Karpas-422 (cell line): ENCODE data around the gene SCGB1C2. TPM values are rescaled to one million over a fixed set of nuclear protein-coding genes. Genes with fewer than 3 reads are reported as not detected.

Experiments
- DNase-seq: peaks from one replicate; pipeline ENCODE4 v3.0.0-alpha.2; 2015
- H2AFZ ChIP-seq: fragments of 200-600 bp; sonication (generic); 2 replicates; pipeline ENCODE4 v1.6.1; 2014; ENCODE audit warnings: antibody characterized with exemption, low read length, mixed read lengths
- H3K27ac ChIP-seq: fragments of 200-600 bp; sonication (generic); 2 replicates; pipeline ENCODE4 v1.5.1; 2014; ENCODE audit warnings: mild to moderate bottlenecking, low read length, moderate library complexity
- H3K27me3 ChIP-seq: fragments of 200-600 bp; sonication (generic); 2 replicates; pipeline ENCODE4 v1.6.1; 2014; ENCODE audit warnings: low read length, mixed read lengths
- H3K36me3 ChIP-seq: fragments of 200-600 bp; sonication (generic); 2 replicates; pipeline ENCODE4 v1.6.1; 2014; ENCODE audit warnings: low read length, mixed read lengths; ENCODE audit not compliant: insufficient read depth
- H3K4me1 ChIP-seq: fragments of 200-600 bp; sonication (generic); 2 replicates; pipeline ENCODE4 v1.6.1; 2014; ENCODE audit warnings: mild to moderate bottlenecking, low read length, mixed read lengths
- H3K4me2 ChIP-seq: fragments of 200-600 bp; sonication (generic); 2 replicates; pipeline ENCODE4 v1.6.1; 2014; ENCODE audit warnings: low read length, low read depth, mild to moderate bottlenecking; ENCODE audit not compliant: poor library complexity, severe bottlenecking
- H3K4me3 ChIP-seq: fragments of 200-600 bp; sonication (generic); 2 replicates; pipeline ENCODE4 v1.5.1; 2014; ENCODE audit warnings: mild to moderate bottlenecking, antibody characterized with exemption, low read length, mixed read lengths
- H3K79me2 ChIP-seq: fragments of 200-600 bp; sonication (generic); 2 replicates; pipeline ENCODE4 v1.6.1; 2014; ENCODE audit warnings: mild to moderate bottlenecking, low read length, mixed read lengths
- H3K9ac ChIP-seq: fragments of 200-600 bp; sonication (generic); 2 replicates; pipeline ENCODE4 v1.6.0; 2014; ENCODE audit warnings: low read length
- H3K9me2 ChIP-seq: fragments of 200-600 bp; sonication (generic), shearing (Covaris generic); replicated peaks from 2 replicates; pipeline ENCODE4 v1.6.0; 2014; ENCODE audit warnings: mild to moderate bottlenecking, low read length, moderate library complexity; ENCODE audit not compliant: insufficient read depth
- H3K9me3 ChIP-seq: fragments of 300-700, 200-600 bp; sonication (generic); 2 replicates; pipeline ENCODE4 v1.6.1; 2014; ENCODE audit warnings: low read length, mixed read lengths
- H4K20me1 ChIP-seq: fragments of 200-600 bp; sonication (generic); 2 replicates; pipeline ENCODE4 v1.6.1; 2014; ENCODE audit warnings: mild to moderate bottlenecking, antibody characterized with exemption, low read length, low read depth; ENCODE audit not compliant: insufficient read depth
- total RNA-seq: library from RNA; depleted of rRNA; stranded (reverse); fragments of >200 nt; shearing (Covaris generic); gene quantifications from 2 replicates; pipeline ENCODE4 v1.2.3, GENCODE V29; 2014; ENCODE audit warnings: low replicate concordance

The SCGB1C2 gene
- total RNA-seq, 1 experiment from 2014 or later, result not detected

GRCh38 chr17:152860-153420 is 15.6 kb downstream of the SCGB1C2 start:
- no peak for DNase-seq
- Histone ChIP-seq H3K9me2 (no peaks in the 10 kb centered on the region), H3K79me2 (no peaks in the 10 kb centered on the region), H3K36me3 (no peaks in the 10 kb centered on the region), H3K9ac (no peak overlapping the region), H3K4me3 (no peak overlapping the region), H3K27ac (no peak overlapping the region), H3K4me1 (no peaks in the 10 kb centered on the region), H2AFZ (no peak overlapping the region), H3K27me3 (no peaks in the 10 kb centered on the region), H3K4me2 (no peak overlapping the region), H4K20me1 (no peaks in the 10 kb centered on the region), H3K9me3 (no peaks in the 10 kb centered on the region)

GRCh38 chr17:153851-154250 is 16.5 kb downstream of the SCGB1C2 start:
- H2AFZ ChIP-seq, result no peak overlapping the region
- H3K4me1 ChIP-seq, result no peaks in the 10 kb centered on the region
- H3K27me3 ChIP-seq, result no peaks in the 10 kb centered on the region
- DNase-seq, result no peak
- no peak overlapping the region for H3K27ac ChIP-seq
- no peaks in the 10 kb centered on the region for H4K20me1 ChIP-seq
- H3K36me3 ChIP-seq, result no peaks in the 10 kb centered on the region
- H3K79me2 ChIP-seq, result no peaks in the 10 kb centered on the region
- no peak overlapping the region for H3K4me3 ChIP-seq
- H3K9me3 ChIP-seq, result no peaks in the 10 kb centered on the region
- no peak overlapping the region for H3K4me2 ChIP-seq
- H3K9ac ChIP-seq, result no peak overlapping the region
- no peaks in the 10 kb centered on the region for H3K9me2 ChIP-seq

- H3K9me2 ChIP-seq, result no peaks in the 10 kb centered on the region
- H3K79me2 ChIP-seq, result no peaks in the 10 kb centered on the region
- H3K4me2 ChIP-seq, result no peak overlapping the region
- no peak overlapping the region for H3K27ac ChIP-seq
- H4K20me1 ChIP-seq, result no peaks in the 10 kb centered on the region
- H3K9me3 ChIP-seq, result no peaks in the 10 kb centered on the region
- no peak overlapping the region for H2AFZ ChIP-seq
- no peaks in the 10 kb centered on the region for H3K36me3 ChIP-seq
- H3K27me3 ChIP-seq, result no peaks in the 10 kb centered on the region
- H3K9ac ChIP-seq, result no peak overlapping the region
- H3K4me3 ChIP-seq, result no peak overlapping the region
- no peaks in the 10 kb centered on the region for H3K4me1 ChIP-seq
- DNase-seq, result no peak
Measured at GRCh38 chr17:155576-155975, 18.2 kb downstream of the SCGB1C2 start.

GRCh38 chr17:156094-156621 is 18.8 kb downstream of the SCGB1C2 start:
- no peak for DNase-seq

GRCh38 chr17:156946-157345 is 19.6 kb downstream of the SCGB1C2 start:
- Histone ChIP-seq H3K9me2 (no peaks in the 10 kb centered on the region), H4K20me1 (no peaks in the 10 kb centered on the region), H3K36me3 (no peaks in the 10 kb centered on the region), H3K27me3 (no peaks in the 10 kb centered on the region), H3K9ac (no peak overlapping the region), H3K27ac (no peak overlapping the region), H3K4me3 (no peak overlapping the region), H3K4me1 (no peaks in the 10 kb centered on the region), H2AFZ (no peak overlapping the region), H3K9me3 (no peaks in the 10 kb centered on the region), H3K4me2 (no peak overlapping the region), H3K79me2 (no peaks in the 10 kb centered on the region)
- no peak for DNase-seq

More at GRCh38 chr17:156094-156621, 18.8 kb downstream of the SCGB1C2 start:
- H3K27me3 ChIP-seq, result no peaks in the 10 kb centered on the region
- H4K20me1 ChIP-seq, result no peaks in the 10 kb centered on the region
- no peaks in the 10 kb centered on the region for H3K4me1 ChIP-seq
- H3K9me2 ChIP-seq, result no peaks in the 10 kb centered on the region
- no peaks in the 10 kb centered on the region for H3K36me3 ChIP-seq
- H3K4me2 ChIP-seq, result no peak overlapping the region
- H3K27ac ChIP-seq, result no peak overlapping the region
- no peak overlapping the region for H2AFZ ChIP-seq
- H3K4me3 ChIP-seq, result no peak overlapping the region
- H3K79me2 ChIP-seq, result no peaks in the 10 kb centered on the region
- H3K9ac ChIP-seq, result no peak overlapping the region
- no peaks in the 10 kb centered on the region for H3K9me3 ChIP-seq

- no peak for DNase-seq
- H3K4me3 ChIP-seq, result no peak overlapping the region
- no peaks in the 10 kb centered on the region for H3K9me3 ChIP-seq
- H4K20me1 ChIP-seq, result no peaks in the 10 kb centered on the region
- H3K27me3 ChIP-seq, result no peaks in the 10 kb centered on the region
- no peak overlapping the region for H2AFZ ChIP-seq
- no peak overlapping the region for H3K27ac ChIP-seq
- no peak overlapping the region for H3K4me2 ChIP-seq
- no peaks in the 10 kb centered on the region for H3K79me2 ChIP-seq
- H3K4me1 ChIP-seq, result no peaks in the 10 kb centered on the region
- H3K9ac ChIP-seq, result no peak overlapping the region
- H3K36me3 ChIP-seq, result no peaks in the 10 kb centered on the region
- no peaks in the 10 kb centered on the region for H3K9me2 ChIP-seq
Measured at GRCh38 chr17:157901-158300, 20.5 kb downstream of the SCGB1C2 start.

- Histone ChIP-seq H3K4me1 (no peaks in the 10 kb centered on the region), H3K27me3 (no peaks in the 10 kb centered on the region)
- DNase-seq, result no peak
Measured at GRCh38 chr17:158379-158778, 21.0 kb downstream of the SCGB1C2 start.

GRCh38 chr17:159609-160008 is 22.2 kb downstream of the SCGB1C2 start:
- H4K20me1 ChIP-seq, result no peaks in the 10 kb centered on the region
- no peak for DNase-seq
- H3K4me1 ChIP-seq, result no peaks in the 10 kb centered on the region
- no peak overlapping the region for H3K4me2 ChIP-seq
- H3K79me2 ChIP-seq, result no peaks in the 10 kb centered on the region
- H3K36me3 ChIP-seq, result no peaks in the 10 kb centered on the region
- H2AFZ ChIP-seq, result no peak overlapping the region
- H3K9me3 ChIP-seq, result no peaks in the 10 kb centered on the region
- no peak overlapping the region for H3K27ac ChIP-seq
- H3K9me2 ChIP-seq, result no peaks in the 10 kb centered on the region
- no peak overlapping the region for H3K9ac ChIP-seq
- H3K27me3 ChIP-seq, result no peaks in the 10 kb centered on the region
- H3K4me3 ChIP-seq, result no peak overlapping the region

More at GRCh38 chr17:158379-158778, 21.0 kb downstream of the SCGB1C2 start:
- Histone ChIP-seq H3K27ac (no peak overlapping the region), H3K9ac (no peak overlapping the region), H4K20me1 (no peaks in the 10 kb centered on the region), H3K9me3 (no peaks in the 10 kb centered on the region), H3K9me2 (no peaks in the 10 kb centered on the region), H3K36me3 (no peaks in the 10 kb centered on the region), H3K4me3 (no peak overlapping the region), H3K79me2 (no peaks in the 10 kb centered on the region), H2AFZ (no peak overlapping the region), H3K4me2 (no peak overlapping the region)
